Measurements from ENCODE around the gene DSCAML1.

DSCAML1 gene

DNA sequence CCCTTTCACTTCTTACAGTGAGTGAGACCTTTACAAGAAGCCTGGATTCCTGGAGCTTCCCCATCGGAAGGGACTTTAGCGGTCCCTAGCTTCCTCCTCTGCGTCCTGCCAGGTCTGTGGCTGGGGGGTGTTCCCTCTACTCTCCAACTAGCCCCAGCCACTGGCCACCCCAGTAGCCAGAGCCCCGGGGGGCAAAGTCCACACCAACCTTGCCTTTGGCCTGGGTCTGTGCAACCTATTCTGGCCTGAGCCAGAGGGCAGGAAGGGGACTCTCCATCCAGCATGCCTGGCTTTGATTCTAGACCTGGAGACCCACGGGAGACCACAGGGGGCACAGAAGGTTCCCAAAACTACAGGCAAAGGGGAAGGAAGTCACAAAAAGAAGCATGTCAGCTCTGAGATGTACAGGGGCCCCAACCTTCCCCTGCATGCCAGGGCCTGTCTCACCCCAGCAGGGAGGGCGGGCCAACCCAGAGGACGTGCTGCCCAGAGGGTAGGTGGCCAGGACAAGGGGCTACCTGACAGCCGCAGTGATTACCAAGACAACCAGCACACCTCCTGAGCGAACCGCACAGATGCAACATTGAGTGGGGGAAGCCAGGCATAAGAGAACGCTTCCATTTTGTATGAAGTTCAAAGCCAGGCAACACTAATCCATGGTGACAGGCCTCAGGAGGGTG, 52.4 kb downstream of the DSCAML1 start:
- FAIRE-seq: no peak
- TF ChIP-seq, protein P1, sequence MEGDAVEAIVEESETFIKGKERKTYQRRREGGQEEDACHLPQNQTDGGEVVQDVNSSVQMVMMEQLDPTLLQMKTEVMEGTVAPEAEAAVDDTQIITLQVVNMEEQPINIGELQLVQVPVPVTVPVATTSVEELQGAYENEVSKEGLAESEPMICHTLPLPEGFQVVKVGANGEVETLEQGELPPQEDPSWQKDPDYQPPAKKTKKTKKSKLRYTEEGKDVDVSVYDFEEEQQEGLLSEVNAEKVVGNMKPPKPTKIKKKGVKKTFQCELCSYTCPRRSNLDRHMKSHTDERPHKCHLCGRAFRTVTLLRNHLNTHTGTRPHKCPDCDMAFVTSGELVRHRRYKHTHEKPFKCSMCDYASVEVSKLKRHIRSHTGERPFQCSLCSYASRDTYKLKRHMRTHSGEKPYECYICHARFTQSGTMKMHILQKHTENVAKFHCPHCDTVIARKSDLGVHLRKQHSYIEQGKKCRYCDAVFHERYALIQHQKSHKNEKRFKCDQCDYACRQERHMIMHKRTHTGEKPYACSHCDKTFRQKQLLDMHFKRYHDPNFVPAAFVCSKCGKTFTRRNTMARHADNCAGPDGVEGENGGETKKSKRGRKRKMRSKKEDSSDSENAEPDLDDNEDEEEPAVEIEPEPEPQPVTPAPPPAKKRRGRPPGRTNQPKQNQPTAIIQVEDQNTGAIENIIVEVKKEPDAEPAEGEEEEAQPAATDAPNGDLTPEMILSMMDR (IDR thresholded peaks at IDR 0.05; ENCODE audit: insufficient read depth, missing control alignments): no peak
- DNase-seq (ENCODE audit: insufficient read length, low spot score): no peak

DNA sequence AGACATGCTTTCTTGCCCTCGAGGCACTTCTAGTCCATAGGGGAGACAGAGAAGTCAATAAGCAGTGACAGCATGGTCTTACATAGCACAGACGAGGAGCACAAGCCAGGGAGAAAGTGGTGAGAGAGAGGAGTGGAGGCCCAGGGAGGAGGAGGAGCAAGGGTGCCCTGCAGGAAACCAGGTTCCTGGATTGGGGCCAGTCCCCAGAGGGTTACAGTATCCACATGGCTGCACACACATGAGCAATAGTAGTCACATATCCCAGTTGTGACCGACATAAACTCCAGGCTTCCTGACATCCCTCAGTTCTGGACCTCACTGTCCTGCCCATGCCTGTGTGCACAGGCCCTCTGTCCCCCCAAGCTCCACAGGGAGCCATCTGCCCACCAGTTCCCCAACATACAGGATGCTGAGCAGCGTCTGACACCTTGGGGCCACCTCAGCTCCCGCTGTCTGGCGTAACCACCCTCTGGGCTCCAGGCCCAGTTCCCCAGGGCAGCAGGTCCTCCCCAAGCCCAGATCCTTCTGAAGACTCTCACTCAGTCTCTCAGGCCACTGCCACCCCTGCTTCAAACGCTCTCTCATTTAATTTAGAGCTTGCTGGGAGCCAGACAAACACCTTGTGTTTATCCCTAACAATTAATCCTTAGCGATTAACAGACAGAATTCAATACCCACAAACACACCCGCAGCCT, 53.7 kb downstream of the DSCAML1 start:
- FAIRE-seq (peak; percentile 96), DNase-seq (ENCODE audit: insufficient read length, low spot score) (peak; percentile 73)
- TF ChIP-seq, protein P1 (IDR thresholded peaks at IDR 0.05; ENCODE audit: insufficient read depth, missing control alignments): no peak

DNA sequence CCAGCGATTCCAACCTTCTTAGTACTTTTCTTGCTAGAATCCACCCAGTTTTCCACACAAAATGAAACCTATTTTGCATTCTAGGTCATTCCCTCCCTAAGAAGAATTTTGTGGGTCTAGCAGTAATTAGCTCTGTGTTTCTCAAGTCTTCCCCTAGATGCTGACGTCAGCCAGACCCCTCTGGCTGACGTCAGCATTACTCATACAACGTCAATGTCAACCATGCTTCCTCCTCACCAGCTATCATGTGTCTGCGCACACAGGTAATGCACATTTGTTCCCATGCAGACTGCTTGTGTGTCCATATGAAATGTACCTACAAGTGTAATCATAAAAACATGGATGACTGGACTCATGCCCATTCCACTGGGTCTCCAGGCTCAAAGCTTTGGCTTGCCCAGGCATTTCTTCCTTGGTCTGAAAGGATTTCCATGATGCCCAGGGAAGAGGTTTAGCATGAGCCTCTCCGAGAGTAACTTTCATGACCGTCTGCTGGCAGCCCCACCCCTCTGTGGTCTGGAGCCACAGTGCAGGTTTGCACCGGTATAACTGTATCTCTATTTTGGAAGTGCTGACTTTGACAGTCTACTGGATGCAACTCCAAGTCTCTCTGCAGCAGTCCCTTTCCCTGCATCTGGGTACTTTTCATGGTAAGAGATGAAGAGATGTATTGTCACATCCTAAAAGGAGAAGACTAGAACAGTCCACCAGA, 58.6 kb downstream of the DSCAML1 start:
- TF ChIP-seq, protein P1 (IDR thresholded peaks at IDR 0.05; ENCODE audit: insufficient read depth, missing control alignments): no peak
- DNase-seq (ENCODE audit: insufficient read length, low spot score) (no peak), FAIRE-seq (no peak)

DNA sequence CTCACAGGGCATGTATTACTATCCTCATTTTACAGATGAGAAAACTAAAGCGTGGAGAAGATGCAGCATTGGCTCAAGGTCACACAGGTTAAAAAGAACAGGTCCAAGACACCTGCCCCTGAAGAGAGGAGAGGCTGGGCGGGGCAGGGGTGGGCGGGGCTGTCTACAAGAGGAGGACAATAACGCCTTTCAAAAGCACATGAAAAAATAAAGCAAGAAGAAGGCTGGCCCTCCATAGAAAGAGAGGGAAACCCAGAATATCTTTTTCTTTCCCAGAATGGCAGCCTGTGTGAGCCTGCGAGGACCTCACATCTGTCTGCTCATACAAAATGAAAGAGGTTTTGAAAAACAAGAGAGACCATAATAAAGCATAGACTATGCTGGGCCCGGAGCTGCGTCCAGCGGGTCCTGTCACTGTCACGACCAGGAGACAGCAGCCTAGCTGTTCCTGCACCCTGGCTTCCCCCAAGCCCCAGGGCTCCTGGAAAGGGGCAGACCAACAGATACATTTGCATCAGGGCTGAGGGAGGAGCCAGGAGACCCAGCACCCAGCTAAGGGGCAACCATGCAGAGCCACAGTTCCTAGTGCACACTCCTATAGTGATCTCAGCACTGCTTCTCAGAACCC, 61.6 kb downstream of the DSCAML1 start:
- TF ChIP-seq, protein P1 (IDR thresholded peaks at IDR 0.05; ENCODE audit: insufficient read depth, missing control alignments): no peak
- FAIRE-seq (no peak), DNase-seq (ENCODE audit: insufficient read length, low spot score) (no peak)

DNA sequence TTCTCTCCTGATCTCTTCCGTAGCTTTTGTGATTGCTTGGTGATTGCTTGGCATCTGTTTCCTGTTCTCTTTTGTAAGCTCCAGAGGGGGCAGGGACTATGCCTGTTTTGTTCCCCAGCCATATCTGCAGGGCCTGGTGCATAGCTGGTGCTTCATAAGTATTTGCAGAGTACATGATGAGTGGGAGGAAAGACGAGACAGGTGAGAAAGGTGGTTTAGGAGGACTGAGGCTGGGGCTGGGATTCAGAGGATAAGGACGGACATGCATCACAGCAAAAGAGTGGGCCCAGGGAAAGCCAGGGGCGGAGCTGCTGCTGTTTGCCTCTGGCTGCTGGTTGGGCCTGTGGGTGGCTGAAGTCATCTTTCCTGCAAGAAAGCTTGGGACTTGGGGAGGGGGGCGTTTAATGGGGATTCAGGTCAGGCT, 62.4 kb downstream of the DSCAML1 start:
- FAIRE-seq (no peak), DNase-seq (ENCODE audit: insufficient read length, low spot score) (no peak)
- TF ChIP-seq, protein P1 (IDR thresholded peaks at IDR 0.05; ENCODE audit: insufficient read depth, missing control alignments): no peak

DNA sequence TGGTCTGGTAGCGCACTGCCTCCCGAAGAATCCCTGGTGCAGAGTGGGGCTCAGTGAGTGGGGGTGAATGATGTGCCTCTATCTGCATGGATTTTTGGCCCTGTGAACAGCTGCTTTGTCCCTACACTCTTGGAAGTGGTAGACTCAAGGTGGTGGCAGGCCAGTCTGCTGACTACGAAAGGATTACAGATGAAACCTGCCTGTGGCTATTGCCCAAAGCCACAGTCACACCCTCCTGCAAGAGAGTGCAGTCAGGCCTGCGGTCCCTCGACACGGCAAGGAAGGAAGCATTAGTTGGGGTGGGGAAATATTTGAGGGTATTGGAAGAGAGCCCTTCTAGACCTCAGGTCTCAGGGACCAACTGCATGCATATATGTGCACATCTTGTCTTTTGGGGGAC, 63.7 kb downstream of the DSCAML1 start:
- TF ChIP-seq, protein P1 (IDR thresholded peaks at IDR 0.05; ENCODE audit: insufficient read depth, missing control alignments): no peak
- FAIRE-seq: no peak
- no peak for DNase-seq (ENCODE audit: insufficient read length, low spot score)

Measured in D721Med (cell line).